Testis (tissue), 3 donors: ENCODE results near the gene CCDC102A. TPM values are rescaled to one million over a fixed set of nuclear protein-coding genes. Genes with fewer than 3 reads are reported as not detected.
A peak's percentile ranks its signal among the peaks of the same experiment; 100 is the strongest.

Source experiments
- DNase-seq: peaks from one replicate; pipeline ENCODE4 v3.0.0-alpha.2; 2019
- H3K27ac ChIP-seq, 2 donors: fragments of 200-600 bp; sonication (generic); one replicate each; pipeline ENCODE4 v1.5.1; 2019
- H3K27me3 ChIP-seq: fragments of 200-600 bp; sonication (generic); one replicate; pipeline ENCODE4 v1.5.1; 2019
- H3K36me3 ChIP-seq: fragments of 200-600 bp; sonication (generic); one replicate; pipeline ENCODE4 v1.5.1; 2017; ENCODE audit warnings: low read depth; ENCODE audit errors: missing control alignments
- H3K4me1 ChIP-seq: fragments of 200-600 bp; sonication (generic); one replicate; pipeline ENCODE4 v1.5.1; 2019
- H3K4me3 ChIP-seq, 2 donors: fragments of 200-600 bp; sonication (generic); one replicate each; pipeline ENCODE4 v1.5.1; 2017 to 2019
- H3K9me3 ChIP-seq: fragments of 200-600 bp; sonication (generic); one replicate; pipeline ENCODE4 v1.5.1; 2017
- POLR2A ChIP-seq: fragments of 450-650 bp; IDR thresholded peaks from one replicate; pipeline ENCODE4 v1.6.1; 2017; ENCODE audit warnings: antibody characterized with exemption, mild to moderate bottlenecking, moderate library complexity
- WGBS, 2 donors: methylation state at CpG; one replicate each; pipeline ENCODE4 v1.1.5; 2018; 5-methylcytosine and 5-hydroxymethylcytosine counted together
- intact Hi-C: fragments of 100-400 bp; cut with DNase I; formaldehyde crosslinking; loops from one replicate; pipeline ENCODE4 v1.15.1; 2023; ENCODE audit warnings: low total_unique reads
- polyA plus RNA-seq: library from polyadenylated mRNA; stranded (reverse); fragments of 350-450 nt; fragmentation: Illumina TruSeq; extraction: RNeasy Lipid Tissue Mini Kit (QIAGEN cat#74804); gene quantifications from one replicate; pipeline ENCODE4 v1.2.3, GENCODE V29; 2014; ENCODE audit warnings: low read depth, low replicate concordance; ENCODE audit not compliant: insufficient read depth
- total RNA-seq, 2 donors: library from RNA; depleted of rRNA; stranded (reverse); fragments of >200 nt; gene quantifications; one replicate each; pipeline ENCODE4 v1.2.3, GENCODE V29; 2016
- TF ChIP-seq, protein P1 (sequence below), 3 experiments: fragments of 450-650 bp in 2 of 3; fragments of 200-600 bp in 1 of 3; sonication (generic) in 1 of 3; IDR thresholded peaks; one replicate each; pipeline ENCODE4 v1.5.1; 2016 to 2019; ENCODE audit warnings: antibody characterized with exemption in 3 of 3, mild to moderate bottlenecking in 2 of 3, moderate library complexity in 1 of 3

The CCDC102A gene
- total and polyA plus RNA-seq, 3 donors from 2014 or later = 7.7 to 16.7 (median 13.1) TPM

GRCh38 chr16:57505169-57505568, 31.2 kb downstream of the CCDC102A start:
- Histone ChIP-seq H3K27ac (no peak overlapping the region), H3K27me3 (no peaks in the 10 kb centered on the region), H3K4me1 (peaks cover 18% of the 10 kb centered on the region), H3K36me3 (no peaks in the 10 kb centered on the region), H3K4me3 (no peak overlapping the region), H3K9me3 (no peaks in the 10 kb centered on the region)
- intact Hi-C loops = no loop called here
- TF ChIP-seq, protein P1, sequence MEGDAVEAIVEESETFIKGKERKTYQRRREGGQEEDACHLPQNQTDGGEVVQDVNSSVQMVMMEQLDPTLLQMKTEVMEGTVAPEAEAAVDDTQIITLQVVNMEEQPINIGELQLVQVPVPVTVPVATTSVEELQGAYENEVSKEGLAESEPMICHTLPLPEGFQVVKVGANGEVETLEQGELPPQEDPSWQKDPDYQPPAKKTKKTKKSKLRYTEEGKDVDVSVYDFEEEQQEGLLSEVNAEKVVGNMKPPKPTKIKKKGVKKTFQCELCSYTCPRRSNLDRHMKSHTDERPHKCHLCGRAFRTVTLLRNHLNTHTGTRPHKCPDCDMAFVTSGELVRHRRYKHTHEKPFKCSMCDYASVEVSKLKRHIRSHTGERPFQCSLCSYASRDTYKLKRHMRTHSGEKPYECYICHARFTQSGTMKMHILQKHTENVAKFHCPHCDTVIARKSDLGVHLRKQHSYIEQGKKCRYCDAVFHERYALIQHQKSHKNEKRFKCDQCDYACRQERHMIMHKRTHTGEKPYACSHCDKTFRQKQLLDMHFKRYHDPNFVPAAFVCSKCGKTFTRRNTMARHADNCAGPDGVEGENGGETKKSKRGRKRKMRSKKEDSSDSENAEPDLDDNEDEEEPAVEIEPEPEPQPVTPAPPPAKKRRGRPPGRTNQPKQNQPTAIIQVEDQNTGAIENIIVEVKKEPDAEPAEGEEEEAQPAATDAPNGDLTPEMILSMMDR (IDR thresholded peaks at IDR 0.05) = no peak
- no peak for TF ChIP-seq POLR2A
- no peak for DNase-seq
- WGBS, 2 donors = 73 to 78% methylated on average over 6 of the region's 6 CpGs

GRCh38 chr16:57504491-57504890, 31.9 kb downstream of the CCDC102A start:
- no peak for TF ChIP-seq POLR2A
- TF ChIP-seq, protein P1 (IDR thresholded peaks at IDR 0.05) = no peak
- no peak for DNase-seq
- intact Hi-C loops = no loop called here
- peaks cover 13% of the 10 kb centered on the region for H3K4me1 ChIP-seq
- H3K27ac ChIP-seq = no peak overlapping the region
- no peak overlapping the region for H3K4me3 ChIP-seq
- no peaks in the 10 kb centered on the region for H3K27me3 ChIP-seq
- H3K36me3 ChIP-seq = no peaks in the 10 kb centered on the region
- no peaks in the 10 kb centered on the region for H3K9me3 ChIP-seq
- WGBS, 2 donors = 81 to 82% methylated on average over 5 of the region's 5 CpGs

DNA sequence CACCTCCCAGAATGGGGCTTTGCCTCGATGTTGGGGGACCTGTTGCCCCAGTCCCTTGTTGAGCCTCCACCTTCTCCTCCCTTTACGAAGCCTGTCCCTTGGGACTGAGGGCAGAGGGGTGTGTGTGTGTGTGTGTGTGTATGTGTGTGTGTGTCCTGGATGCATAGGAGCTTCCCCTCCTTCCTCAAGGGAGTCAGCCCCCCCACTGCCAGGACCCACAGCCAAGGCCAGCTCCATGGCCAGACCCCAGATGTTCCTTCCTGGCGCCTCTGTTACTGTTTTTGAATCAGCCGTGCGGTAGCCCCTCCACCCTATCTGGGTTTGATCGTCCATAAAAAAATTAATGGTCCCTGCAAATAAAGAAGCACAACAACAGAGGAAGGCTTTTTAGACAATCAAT, 32.4 kb downstream of the CCDC102A start:
- WGBS, 2 donors = 66 to 69% methylated on average over 5 to 6 of the region's 6 CpGs
- Histone ChIP-seq H3K36me3 (no peaks in the 10 kb centered on the region), H3K27me3 (no peaks in the 10 kb centered on the region), H3K4me1 (peaks cover 13% of the 10 kb centered on the region), H3K9me3 (no peaks in the 10 kb centered on the region), H3K27ac (no peak overlapping the region), H3K4me3 (no peak overlapping the region)
- TF ChIP-seq POLR2A = no peak
- TF ChIP-seq, protein P1 (IDR thresholded peaks at IDR 0.05) = no peak
- DNase-seq = no peak
- intact Hi-C loops = no loop called here

- H3K36me3 ChIP-seq = no peaks in the 10 kb centered on the region
These were observed 33.0 kb downstream of the CCDC102A start for GRCh38 chr16:57503366-57503765.

More at GRCh38 chr16:57503366-57503765, 33.0 kb downstream of the CCDC102A start:
- WGBS, 2 donors = 62 to 65% methylated on average over 15 of the region's 15 CpGs
- peak; percentile 65 for DNase-seq
- H3K4me3 ChIP-seq = no peak overlapping the region
- no peaks in the 10 kb centered on the region for H3K9me3 ChIP-seq
- H3K27me3 ChIP-seq = no peaks in the 10 kb centered on the region
- H3K4me1 ChIP-seq = peaks cover 13% of the 10 kb centered on the region
- no peak overlapping the region for H3K27ac ChIP-seq
- intact Hi-C loops = no loop called here
- TF ChIP-seq, protein P1 (IDR thresholded peaks at IDR 0.05) = no peak
- no peak for TF ChIP-seq POLR2A
